GM23338 (cell line): Measurements from ENCODE around the gene CD53. TPM values are rescaled to one million over a fixed set of nuclear protein-coding genes. Genes with fewer than 3 reads are reported as not detected.

Source experiments
- ATAC-seq: fragments of 200-7000 bp; cut with Tn5 transposase; 3 replicates; pipeline ENCODE4 v1.9.1; 2020
- DNase-seq: peaks from one replicate; pipeline ENCODE4 v3.0.0-alpha.2; 2015; ENCODE audit warnings: low spot score
- H2AFZ ChIP-seq: fragments of 200-600 bp; sonication (generic); 2 replicates; pipeline ENCODE4 v1.8.0; 2016; ENCODE audit warnings: antibody characterized with exemption, mild to moderate bottlenecking, moderate library complexity
- H3F3A ChIP-seq: fragments of 200-600 bp; sonication (generic); replicated peaks from 2 replicates; pipeline ENCODE4 v1.8.0; 2017; ENCODE audit warnings: antibody characterized with exemption, mixed run types, low read depth
- H3K27ac ChIP-seq: fragments of 200-600 bp; sonication (generic); 2 replicates; pipeline ENCODE4 v1.6.1; 2016; ENCODE audit warnings: low read depth
- H3K27me3 ChIP-seq: fragments of 200-600 bp; sonication (generic); 2 replicates; pipeline ENCODE4 v1.8.0; 2016; ENCODE audit warnings: mild to moderate bottlenecking, mixed run types, moderate library complexity; ENCODE audit not compliant: insufficient read depth
- H3K36me3 ChIP-seq: fragments of 200-600 bp; sonication (generic); 2 replicates; pipeline ENCODE4 v1.8.0; 2016; ENCODE audit warnings: mild to moderate bottlenecking; ENCODE audit not compliant: insufficient read depth
- H3K4me1 ChIP-seq: fragments of 200-600 bp; sonication (generic); 2 replicates; pipeline ENCODE4 v1.8.0; 2016; ENCODE audit warnings: mild to moderate bottlenecking, moderate library complexity; ENCODE audit not compliant: insufficient read depth
- H3K4me2 ChIP-seq: fragments of 200-600 bp; sonication (generic); 2 replicates; pipeline ENCODE4 v1.7.1; 2017; ENCODE audit warnings: mixed run types
- H3K4me3 ChIP-seq: fragments of 200-600 bp; sonication (generic); 2 replicates; pipeline ENCODE4 v1.6.1; 2016; ENCODE audit warnings: mixed run types
- H3K79me2 ChIP-seq: fragments of 200-600 bp; sonication (generic); replicated peaks from 2 replicates; pipeline ENCODE4 v1.8.0; 2017; ENCODE audit warnings: mild to moderate bottlenecking; ENCODE audit not compliant: insufficient read depth
- H3K9me2 ChIP-seq: fragments of 200-600 bp; sonication (generic); 2 replicates; pipeline ENCODE4 v1.8.0; 2017; ENCODE audit not compliant: insufficient read depth
- H4K20me1 ChIP-seq: fragments of 200-600 bp; sonication (generic); replicated peaks from 2 replicates; pipeline ENCODE4 v1.8.0; 2017; ENCODE audit warnings: mild to moderate bottlenecking; ENCODE audit not compliant: insufficient read depth
- H3K27ac Mint-ChIP-seq: 2 replicates; pipeline ENCODE4 v1.8.0; 2020; ENCODE audit warnings: inconsistent platforms, mild to moderate bottlenecking, moderate library complexity, mixed read lengths
- H3K27me3 Mint-ChIP-seq: 3 replicates; pipeline ENCODE4 v1.8.0; 2022; ENCODE audit warnings: low read depth, mild to moderate bottlenecking, moderate library complexity, mixed read lengths, inconsistent platforms; ENCODE audit not compliant: insufficient read depth, poor library complexity
- H3K36me3 Mint-ChIP-seq: 3 replicates; pipeline ENCODE4 v1.8.0; 2021; ENCODE audit warnings: low read depth, mild to moderate bottlenecking, inconsistent platforms, moderate library complexity, mixed read lengths
- H3K4me1 Mint-ChIP-seq: 3 replicates; pipeline ENCODE4 v1.8.0; 2020; ENCODE audit warnings: mild to moderate bottlenecking, inconsistent platforms, mixed read lengths
- H3K4me3 Mint-ChIP-seq: 3 replicates; pipeline ENCODE4 v1.8.0; 2021; ENCODE audit warnings: moderate library complexity, mild to moderate bottlenecking, inconsistent platforms, mixed read lengths
- H3K9me3 Mint-ChIP-seq: 3 replicates; pipeline ENCODE4 v1.8.0; 2020; ENCODE audit warnings: moderate library complexity, mild to moderate bottlenecking, inconsistent platforms, mixed read lengths
- CREB1 ChIP-seq: fragments of 250-450 bp; sonication (Bioruptor Pico); IDR thresholded peaks from 2 replicates; pipeline ENCODE4 v1.5.0; 2020; ENCODE audit warnings: low read depth, mild to moderate bottlenecking, moderate library complexity
- NANOG ChIP-seq: IDR thresholded peaks from 2 replicates; pipeline ENCODE4 v1.6.1; 2016; ENCODE audit warnings: antibody characterized with exemption, borderline replicate concordance
- POLR2AphosphoS5 ChIP-seq: IDR thresholded peaks from 2 replicates; pipeline ENCODE4 v1.6.1; 2016; ENCODE audit warnings: antibody characterized with exemption, low read depth
- REST ChIP-seq: IDR thresholded peaks from one replicate; pipeline ENCODE4 v1.6.1; 2018; ENCODE audit warnings: antibody characterized with exemption; ENCODE audit not compliant: unreplicated experiment
- ZNF114 ChIP-seq: fragments of 250-450 bp; sonication (Bioruptor Pico); IDR thresholded peaks from 2 replicates; pipeline ENCODE4 v1.5.0; 2020; ENCODE audit warnings: mild to moderate bottlenecking, moderate library complexity
- ZNF462 ChIP-seq: fragments of 250-450 bp; sonication (Bioruptor Pico); IDR thresholded peaks from 2 replicates; pipeline ENCODE4 v1.5.0; 2020; ENCODE audit warnings: mild to moderate bottlenecking, moderate library complexity
- polyA plus RNA-seq: library from polyadenylated mRNA; unstranded; fragments of >200 nt; fragmentation: Nextera tagmentation; extraction: Ambion mirVana; gene quantifications from 2 replicates; pipeline ENCODE4 v1.2.1, GENCODE V29; 2016
- total RNA-seq: library from RNA; depleted of rRNA; stranded (reverse); fragments of >200 nt; shearing (Covaris generic); gene quantifications from 2 replicates; pipeline ENCODE4 v1.2.3, GENCODE V29; 2014
- TF ChIP-seq, protein P1 (sequence below): IDR thresholded peaks from 2 replicates; pipeline ENCODE4 v1.6.1; 2016; ENCODE audit warnings: antibody characterized with exemption
- TF ChIP-seq, protein P2 (sequence below), 2 experiments: fragments of 200-600 bp in 1 of 2; sonication (generic) in 1 of 2; conservative IDR thresholded peaks; 2 replicates each; pipeline versions ENCODE4 v1.5.1 to v1.6.1; 2016 to 2017; ENCODE audit warnings: antibody characterized with exemption in 2 of 2, low read depth in 2 of 2, mild to moderate bottlenecking in 2 of 2, moderate library complexity in 1 of 2

The CD53 gene
- total and polyA plus RNA-seq, 2 experiments from 2014 or later: 0.28 to 0.70 TPM

DNA sequence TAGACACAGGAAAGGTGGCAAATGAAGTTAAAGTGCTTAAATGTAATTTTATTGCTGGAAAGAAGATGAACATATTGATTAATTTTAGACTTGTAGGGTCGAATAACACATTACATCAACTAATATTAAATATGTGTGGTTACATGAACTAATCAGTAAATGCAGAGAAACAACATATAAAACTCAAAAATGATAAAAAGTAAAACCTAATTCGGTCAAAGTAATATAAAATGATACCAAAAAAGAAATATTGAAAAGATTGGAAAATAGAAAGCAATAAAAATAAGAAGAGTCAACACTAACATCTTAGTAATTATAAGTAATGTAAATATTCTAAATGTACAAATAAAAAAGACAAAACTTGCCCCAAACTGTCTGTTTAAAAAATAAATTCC is 43.3 kb downstream of the CD53 start:
- TF ChIP-seq POLR2AphosphoS5: no peak
- no peak for TF ChIP-seq NANOG
- TF ChIP-seq REST: no peak

DNA sequence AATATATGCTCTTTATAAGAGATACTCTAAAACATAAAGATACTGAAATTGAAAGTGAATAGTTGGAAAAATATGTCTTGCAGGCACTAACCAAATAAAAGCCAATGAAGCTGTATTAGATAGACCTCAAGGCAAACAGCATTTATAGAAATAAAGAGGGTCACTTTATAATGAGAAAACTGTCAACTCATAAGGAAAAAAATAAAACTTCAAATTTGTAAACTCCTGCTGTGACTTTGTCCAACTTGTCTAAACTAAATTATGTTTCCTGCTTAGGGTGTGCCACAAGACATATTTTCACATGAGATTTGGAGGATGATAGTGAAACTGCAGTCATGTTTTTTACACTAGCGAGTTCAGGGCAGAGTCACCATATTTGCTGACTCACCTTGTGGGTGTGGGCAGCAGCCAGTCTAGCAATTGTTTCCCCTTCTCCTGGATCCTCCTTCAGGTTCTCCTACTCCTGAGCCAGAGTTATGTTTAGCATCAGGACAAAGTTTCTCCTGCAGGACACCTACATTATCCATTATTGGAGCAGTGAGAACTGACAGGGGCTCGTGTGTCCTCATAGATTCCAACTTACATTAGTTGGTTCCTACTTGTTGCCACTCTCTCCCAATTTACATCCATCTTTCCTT is 43.8 kb downstream of the CD53 start:
- Mint-ChIP-seq H3K4me3 (no peak overlapping the region), H3K27me3 (no peaks in the 10 kb centered on the region), H3K4me1 (peaks cover 8% of the 10 kb centered on the region; the same call in 2 of the 3 replicates), H3K36me3 (peaks cover under 1% of the 10 kb centered on the region; the same call in 1 of the 3 replicates), H3K27ac (peak overlapping the region; percentile 93), H3K9me3 (no peaks in the 10 kb centered on the region)
- no peak overlapping the region for H3K27ac ChIP-seq
- no peaks in the 10 kb centered on the region for H3K4me1 ChIP-seq
- H3K9me2 ChIP-seq: 0 out of 2 replicates have a peak, but pooled peaks cover 3% of the 10 kb centered on the region
- H3K79me2 ChIP-seq: no peaks in the 10 kb centered on the region
- H2AFZ ChIP-seq: peak overlapping the region; percentile 30; the same call in 1 of the 2 replicates
- H4K20me1 ChIP-seq: no peaks in the 10 kb centered on the region
- H3K4me2 ChIP-seq: no peak overlapping the region
- ATAC-seq (no peak), DNase-seq (no peak)
- no peaks in the 10 kb centered on the region for H3F3A ChIP-seq
- no peaks in the 10 kb centered on the region for H3K27me3 ChIP-seq
- H3K36me3 ChIP-seq: no peaks in the 10 kb centered on the region
- H3K4me3 ChIP-seq: no peak overlapping the region
- TF ChIP-seq, protein P1, sequence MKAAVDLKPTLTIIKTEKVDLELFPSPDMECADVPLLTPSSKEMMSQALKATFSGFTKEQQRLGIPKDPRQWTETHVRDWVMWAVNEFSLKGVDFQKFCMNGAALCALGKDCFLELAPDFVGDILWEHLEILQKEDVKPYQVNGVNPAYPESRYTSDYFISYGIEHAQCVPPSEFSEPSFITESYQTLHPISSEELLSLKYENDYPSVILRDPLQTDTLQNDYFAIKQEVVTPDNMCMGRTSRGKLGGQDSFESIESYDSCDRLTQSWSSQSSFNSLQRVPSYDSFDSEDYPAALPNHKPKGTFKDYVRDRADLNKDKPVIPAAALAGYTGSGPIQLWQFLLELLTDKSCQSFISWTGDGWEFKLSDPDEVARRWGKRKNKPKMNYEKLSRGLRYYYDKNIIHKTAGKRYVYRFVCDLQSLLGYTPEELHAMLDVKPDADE: no peak
- TF ChIP-seq CREB1 (CRISPR knock-in tag) (no peak), NANOG (no peak), ZNF114 (CRISPR knock-in tag) (no peak), ZNF462 (CRISPR knock-in tag) (no peak)
- TF ChIP-seq, protein P2, sequence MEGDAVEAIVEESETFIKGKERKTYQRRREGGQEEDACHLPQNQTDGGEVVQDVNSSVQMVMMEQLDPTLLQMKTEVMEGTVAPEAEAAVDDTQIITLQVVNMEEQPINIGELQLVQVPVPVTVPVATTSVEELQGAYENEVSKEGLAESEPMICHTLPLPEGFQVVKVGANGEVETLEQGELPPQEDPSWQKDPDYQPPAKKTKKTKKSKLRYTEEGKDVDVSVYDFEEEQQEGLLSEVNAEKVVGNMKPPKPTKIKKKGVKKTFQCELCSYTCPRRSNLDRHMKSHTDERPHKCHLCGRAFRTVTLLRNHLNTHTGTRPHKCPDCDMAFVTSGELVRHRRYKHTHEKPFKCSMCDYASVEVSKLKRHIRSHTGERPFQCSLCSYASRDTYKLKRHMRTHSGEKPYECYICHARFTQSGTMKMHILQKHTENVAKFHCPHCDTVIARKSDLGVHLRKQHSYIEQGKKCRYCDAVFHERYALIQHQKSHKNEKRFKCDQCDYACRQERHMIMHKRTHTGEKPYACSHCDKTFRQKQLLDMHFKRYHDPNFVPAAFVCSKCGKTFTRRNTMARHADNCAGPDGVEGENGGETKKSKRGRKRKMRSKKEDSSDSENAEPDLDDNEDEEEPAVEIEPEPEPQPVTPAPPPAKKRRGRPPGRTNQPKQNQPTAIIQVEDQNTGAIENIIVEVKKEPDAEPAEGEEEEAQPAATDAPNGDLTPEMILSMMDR (conservative IDR thresholded peaks at IDR 0.05; ENCODE audit: low read depth in 2 of 2): no peak

More for the DNA sequence above, 43.3 kb downstream of the CD53 start:
- no peak overlapping the region for H3K27ac ChIP-seq
- H3K4me3 Mint-ChIP-seq: no peak overlapping the region
- DNase-seq (no peak), ATAC-seq (no peak)
- H3K4me1 Mint-ChIP-seq: peaks cover 8% of the 10 kb centered on the region; the same call in 2 of the 3 replicates
- no peaks in the 10 kb centered on the region for H3K4me1 ChIP-seq
- no peak overlapping the region for H3K4me2 ChIP-seq
- no peaks in the 10 kb centered on the region for H3K36me3 ChIP-seq
- 0 out of 2 replicates have a peak, but pooled peaks cover 3% of the 10 kb centered on the region for H3K9me2 ChIP-seq
- no peaks in the 10 kb centered on the region for H4K20me1 ChIP-seq
- no peaks in the 10 kb centered on the region for H3K27me3 Mint-ChIP-seq
- H3K79me2 ChIP-seq: no peaks in the 10 kb centered on the region
- no peaks in the 10 kb centered on the region; the same call in 2 of the 3 replicates for H3K9me3 Mint-ChIP-seq
- no peaks in the 10 kb centered on the region for H3K36me3 Mint-ChIP-seq
- no peaks in the 10 kb centered on the region for H3K27me3 ChIP-seq
- H3K27ac Mint-ChIP-seq: peak overlapping the region; percentile 93; the same call in 1 of the 2 replicates
- H3F3A ChIP-seq: no peaks in the 10 kb centered on the region
- no peak overlapping the region for H2AFZ ChIP-seq
- H3K4me3 ChIP-seq: no peak overlapping the region
